Inferior parietal cortex (tissue), 1 donor: ENCODE measurements around the gene HDAC4.

Experiments
- DNase-seq: peaks from one replicate; pipeline ENCODE4 v3.0.0-alpha.2; 2016; ENCODE audit errors: extremely low spot score

The HDAC4 gene

DNA sequence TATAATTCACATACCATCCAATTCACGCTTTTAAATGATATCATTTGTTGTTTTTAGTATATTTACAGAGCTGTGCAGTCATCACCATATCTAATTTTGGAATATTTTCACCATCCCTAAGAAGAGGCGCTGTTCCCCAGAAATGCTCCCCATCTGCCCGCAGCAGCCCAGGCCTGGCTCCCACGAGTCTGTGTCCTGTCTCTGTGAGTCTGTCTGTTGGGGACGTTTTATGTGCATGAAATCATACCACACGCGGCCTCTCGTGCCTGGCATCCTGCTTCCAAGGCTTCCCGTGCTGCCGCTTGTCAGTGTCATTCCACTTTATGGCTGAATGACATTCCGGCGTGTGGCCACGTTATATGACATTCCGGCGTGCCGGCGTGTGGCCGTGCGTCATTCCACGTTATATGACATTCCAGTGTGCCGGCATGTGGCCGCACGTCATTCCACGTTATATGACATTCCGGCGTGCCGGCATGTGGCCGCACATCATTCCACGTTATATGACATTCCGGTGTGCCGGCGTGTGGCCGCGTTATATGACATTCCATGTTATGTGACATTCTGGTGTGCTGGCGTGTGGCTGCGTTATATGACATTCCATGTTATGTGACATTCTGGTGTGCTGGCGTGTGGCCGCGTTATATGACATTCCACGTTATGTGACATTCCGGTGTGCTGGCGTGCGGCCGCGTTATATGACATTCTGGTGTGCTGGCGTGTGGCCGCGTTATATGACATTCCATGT lies 276.5 kb downstream of the HDAC4 start:
- no peak for DNase-seq

DNA sequence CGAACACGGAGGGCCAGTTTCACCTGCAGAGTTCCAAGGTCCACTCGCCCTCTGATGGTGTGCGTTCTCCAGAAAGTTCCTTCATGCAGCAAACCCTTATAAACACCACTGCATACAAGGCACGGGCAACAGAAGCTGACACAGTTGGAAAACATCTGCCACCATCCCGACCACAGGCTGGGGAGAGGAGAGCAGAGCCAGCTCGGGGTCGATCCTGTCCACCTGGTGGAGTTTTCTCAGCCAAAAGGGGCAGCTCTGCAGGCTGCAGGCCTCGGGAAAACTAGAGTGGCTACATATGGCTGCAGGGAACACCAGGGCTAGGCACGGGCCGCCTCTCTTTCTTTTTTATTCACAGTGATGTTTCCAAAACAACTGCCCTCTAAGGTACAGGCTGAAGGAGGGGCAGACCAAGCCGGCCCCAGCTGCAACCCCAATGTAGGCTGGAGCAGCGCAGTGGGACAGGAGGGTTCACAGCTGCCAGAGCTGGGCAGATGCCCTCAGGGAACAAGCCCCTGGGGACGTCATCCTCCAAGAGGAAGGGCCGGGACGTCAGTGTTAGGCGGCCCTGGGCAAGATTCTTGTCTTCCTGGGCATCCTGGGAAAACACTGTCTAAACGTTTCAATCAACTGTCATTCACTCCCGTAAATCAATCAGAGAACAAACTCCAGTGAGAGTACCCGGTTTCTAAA lies 278.3 kb downstream of the HDAC4 start:
- DNase-seq: no peak

- peak; percentile 44 for DNase-seq
Observed at GRCh38 chr2:239121600-239122012, 279.2 kb downstream of the HDAC4 start.

DNA sequence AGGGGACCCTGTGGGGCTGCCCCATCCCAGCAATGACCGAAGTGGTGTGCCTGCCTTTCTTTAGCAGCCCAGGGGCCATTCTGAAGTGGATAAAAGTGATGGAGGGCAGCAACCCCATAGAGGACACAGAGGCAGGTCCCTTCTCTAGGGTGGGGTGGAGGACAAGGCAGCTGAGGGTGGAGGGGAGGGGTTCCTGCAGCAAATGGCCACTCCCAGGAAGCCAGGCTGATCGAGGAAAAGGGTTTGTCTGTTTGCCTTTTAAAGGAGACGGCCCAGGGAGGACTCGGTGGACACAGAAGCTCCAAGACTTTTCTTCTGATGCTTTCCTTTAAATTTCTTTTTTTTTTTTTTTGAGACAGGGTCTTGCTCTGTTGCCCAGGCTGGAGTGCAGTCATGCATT lies 280.2 kb downstream of the HDAC4 start:
- DNase-seq: no peak

GRCh38 chr2:239119346-239120126 lies 281.3 kb downstream of the HDAC4 start:
- no peak for DNase-seq

- no peak for DNase-seq
Observed at GRCh38 chr2:239118675-239119211, 282.1 kb downstream of the HDAC4 start.

- DNase-seq: no peak
Observed at GRCh38 chr2:239118264-239118663, 282.6 kb downstream of the HDAC4 start.

DNA sequence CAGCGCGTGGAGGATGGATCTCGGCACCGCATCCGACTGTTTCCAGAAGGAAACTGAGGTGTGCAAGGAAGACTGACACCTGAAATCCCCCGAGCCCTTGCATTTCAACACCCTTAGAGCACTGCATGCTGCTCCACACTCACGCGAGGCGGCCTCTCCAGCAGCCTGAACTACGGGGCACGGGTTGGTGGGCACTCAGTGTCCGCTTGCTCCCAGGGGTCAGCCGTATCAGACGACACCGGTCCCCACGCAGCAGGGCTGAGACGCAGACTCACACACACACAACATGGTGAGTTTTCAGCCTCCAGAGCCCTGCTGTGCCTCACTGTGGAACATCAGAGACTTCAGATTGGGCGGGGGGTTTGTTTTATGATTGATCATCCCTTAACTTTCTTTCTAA lies 283.0 kb downstream of the HDAC4 start:
- DNase-seq: no peak

DNA sequence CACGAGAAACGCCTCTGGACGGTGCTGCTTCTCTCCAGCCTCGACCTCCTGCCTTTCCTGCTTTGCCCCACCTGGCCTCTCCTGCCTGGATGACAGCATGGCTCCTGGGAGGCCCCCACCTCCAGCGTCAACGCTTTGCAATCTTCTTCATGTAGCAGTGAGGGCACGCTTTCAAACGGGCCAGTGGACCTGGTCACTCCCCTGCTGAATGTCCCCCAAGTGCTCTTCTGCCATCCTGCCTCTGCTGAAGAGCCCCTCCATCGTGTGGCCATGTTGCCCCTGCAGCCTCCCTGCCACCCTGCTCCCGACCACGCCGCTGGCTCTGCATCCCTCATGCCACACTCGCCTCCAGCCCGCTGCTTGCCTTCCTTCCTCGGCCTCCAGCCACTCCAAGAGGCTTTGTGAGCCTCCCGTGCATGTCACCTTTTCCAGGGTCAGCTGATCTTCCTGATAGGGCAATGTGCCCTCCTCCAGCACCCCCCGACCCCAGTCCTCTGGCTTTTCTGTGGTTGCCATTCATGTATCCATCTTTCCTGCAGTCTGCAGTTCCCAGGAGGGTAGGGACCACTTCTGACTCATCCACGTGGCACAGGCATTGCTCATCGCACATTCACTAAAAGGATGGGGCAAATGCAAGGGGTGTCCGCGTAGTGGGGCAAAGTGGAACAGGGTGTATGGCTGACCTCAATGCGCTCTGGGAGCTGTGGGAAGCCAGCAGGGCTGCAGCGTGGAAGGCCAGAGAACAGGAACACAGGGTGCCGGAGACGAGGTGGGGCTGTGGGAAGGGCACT lies 284.2 kb downstream of the HDAC4 start:
- DNase-seq: no peak

DNA sequence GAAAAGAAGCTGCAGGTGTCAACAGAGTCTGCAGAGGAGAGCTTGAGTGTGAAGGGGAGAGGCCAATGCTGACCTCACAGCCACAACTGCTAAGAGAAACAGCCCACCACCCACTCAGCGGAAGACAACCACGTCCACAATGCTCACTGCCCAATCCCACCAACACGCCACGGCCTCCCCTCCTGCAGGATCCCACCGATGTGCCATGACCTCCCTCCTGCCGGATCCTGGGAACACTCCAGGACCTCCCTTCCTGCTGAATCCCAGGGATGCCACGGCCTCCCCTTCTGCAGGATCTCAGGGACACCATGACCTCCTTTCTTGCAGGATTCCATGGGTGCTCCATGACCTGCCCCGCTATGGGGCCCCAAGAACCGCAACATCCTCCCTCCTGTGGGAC lies 285.2 kb downstream of the HDAC4 start:
- DNase-seq: no peak

DNA sequence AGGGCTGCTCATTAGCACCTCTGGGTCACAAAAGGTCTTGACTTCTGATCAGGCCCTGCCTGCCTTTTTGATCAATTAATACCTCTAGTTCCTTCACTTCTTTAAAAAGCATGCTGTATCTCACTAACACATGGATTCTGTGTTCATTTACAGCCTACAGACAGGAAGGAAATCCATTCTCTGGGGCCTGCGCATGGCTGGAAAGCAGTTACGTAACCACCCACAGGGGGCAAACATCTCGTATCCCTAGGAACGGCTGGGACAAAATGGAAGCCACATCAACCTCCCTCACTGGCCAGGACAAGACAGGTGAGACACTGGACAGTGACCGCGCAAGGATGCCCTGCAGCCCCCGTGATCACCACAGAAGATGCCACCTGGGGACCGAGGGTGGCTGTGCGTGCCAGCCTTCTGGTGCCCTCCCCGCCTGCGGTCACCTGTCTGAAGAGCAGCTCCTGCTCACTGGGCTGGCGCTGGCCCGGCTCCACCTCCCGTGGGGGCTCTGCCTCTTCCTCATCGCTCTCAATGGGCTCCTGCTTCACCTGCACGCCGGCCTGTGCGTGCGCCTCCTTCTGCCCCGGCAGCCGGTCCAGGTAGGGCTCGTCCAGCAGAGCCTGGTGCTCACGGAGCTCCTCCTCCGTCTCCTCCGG lies 286.1 kb downstream of the HDAC4 start:
- no peak for DNase-seq

- no peak for DNase-seq
Observed at GRCh38 chr2:239114119-239114581, 286.7 kb downstream of the HDAC4 start.

- DNase-seq: no peak
Observed at GRCh38 chr2:239113615-239114014, 287.2 kb downstream of the HDAC4 start.

DNA sequence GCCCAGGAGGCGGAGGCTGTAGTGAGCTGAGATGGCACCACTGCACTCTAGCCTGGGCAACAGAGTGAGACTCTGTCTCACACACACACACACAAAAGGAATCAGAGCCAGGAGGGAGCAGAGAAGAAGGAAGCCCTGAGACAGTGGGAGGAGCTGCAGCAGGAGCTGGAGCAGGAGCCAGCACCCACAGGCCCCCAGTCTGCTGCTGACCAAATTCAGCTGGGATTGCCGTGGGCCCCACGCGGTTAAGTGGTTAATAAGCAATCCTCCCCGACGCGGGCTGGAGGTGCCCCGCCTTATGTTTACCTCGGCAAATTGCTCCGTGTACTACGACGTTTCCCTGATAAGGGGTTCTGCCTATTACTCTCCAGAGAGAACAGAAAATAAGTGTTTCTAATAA lies 287.6 kb downstream of the HDAC4 start:
- no peak for DNase-seq

- no peak for DNase-seq
Observed at GRCh38 chr2:239112127-239112774, 288.6 kb downstream of the HDAC4 start.

DNA sequence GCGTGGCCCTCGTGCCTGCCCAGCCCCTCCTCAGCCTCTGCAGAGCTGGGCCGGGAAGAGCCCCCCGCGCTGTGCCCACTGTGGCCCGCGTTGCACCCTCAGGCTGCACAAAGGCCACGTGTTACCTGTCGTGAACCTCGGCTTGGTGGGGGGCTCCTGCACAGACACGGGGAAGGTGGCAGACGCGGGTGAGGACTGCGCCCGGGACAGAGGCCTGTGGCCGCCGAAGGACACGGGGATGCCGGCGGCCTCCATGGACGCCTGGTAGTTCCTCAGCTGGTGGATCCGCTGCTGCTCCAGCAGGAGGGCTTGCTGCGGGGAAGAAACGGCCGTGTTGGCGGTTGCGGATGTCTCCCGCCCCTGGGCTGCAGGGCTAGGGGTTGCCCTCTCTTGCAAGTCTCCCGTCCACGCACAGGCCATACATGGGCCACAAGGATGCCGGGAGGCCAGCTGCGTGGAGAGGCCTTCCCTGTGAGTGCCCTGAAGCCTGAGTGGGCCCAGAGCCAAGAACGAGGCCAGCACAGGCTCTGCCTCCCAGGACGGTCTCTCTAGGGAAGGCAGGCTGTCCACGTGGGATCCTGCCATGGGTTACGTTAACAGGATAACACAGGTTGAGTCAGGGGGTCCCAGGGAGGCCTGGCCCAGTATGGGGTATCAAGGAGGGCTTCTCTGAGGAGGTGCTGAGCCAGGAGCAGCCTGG lies 289.3 kb downstream of the HDAC4 start:
- DNase-seq: no peak

DNA sequence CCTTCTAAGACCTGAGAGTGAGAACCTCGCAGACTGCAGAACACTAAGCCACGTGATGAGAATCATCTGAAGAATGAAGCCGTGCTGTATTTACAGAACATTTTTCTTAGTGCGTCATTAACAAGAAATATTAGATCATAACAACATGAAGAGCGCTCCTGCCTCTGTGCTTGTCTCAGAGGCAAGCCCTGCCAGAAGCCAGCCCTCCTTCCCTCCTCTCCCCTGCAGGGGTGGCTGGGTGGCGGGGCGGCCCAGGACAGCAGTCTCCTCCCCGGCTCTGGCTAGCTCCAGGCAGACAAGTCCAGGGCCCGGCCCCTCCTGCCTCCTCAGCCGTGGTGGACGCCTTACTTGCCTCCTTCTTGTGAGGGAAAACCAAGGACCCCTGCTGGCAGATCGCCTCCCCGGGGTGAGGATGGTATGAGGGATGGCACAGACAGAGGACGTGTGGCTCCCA lies 290.2 kb downstream of the HDAC4 start:
- no peak for DNase-seq

- no peak for DNase-seq
Observed at GRCh38 chr2:239109928-239110545, 290.8 kb downstream of the HDAC4 start.
